ENCODE results near the gene OR51I1.

GRCh38 chr11:5405173-5405572, 36.1 kb downstream of the OR51I1 start:
- no peak for TF ChIP-seq CTCF (IDR thresholded peaks at IDR 0.05)
- TF ChIP-seq EZH2 (IDR thresholded peaks at IDR 0.05) = no peak
- no peak for TF ChIP-seq EZH2phosphoT487 (IDR thresholded peaks at IDR 0.05)
